Peyer's patch (tissue), 4 donors: ENCODE measurements around the gene PARL. TPM values are rescaled to one million over a fixed set of nuclear protein-coding genes. Genes with fewer than 3 reads are reported as not detected.

ENCODE experiments used
- DNase-seq, 3 donors: peaks; one replicate each; pipeline ENCODE4 v3.0.0-alpha.2; 2017 to 2019
- H3K27ac ChIP-seq, 4 donors: fragments of 200-600 bp; sonication (generic); one replicate each; pipeline ENCODE4 v1.5.1; 2016 to 2019
- H3K27me3 ChIP-seq, 2 donors: fragments of 200-600 bp; sonication (generic); one replicate each; pipeline ENCODE4 v1.5.1; 2019
- H3K36me3 ChIP-seq, 3 donors: fragments of 200-600 bp; sonication (generic); one replicate each; pipeline ENCODE4 v1.5.1; 2016 to 2019
- H3K4me1 ChIP-seq, 4 donors: fragments of 200-600 bp; sonication (generic); one replicate each; pipeline ENCODE4 v1.5.1; 2016 to 2019
- H3K4me3 ChIP-seq, 4 donors: fragments of 200-600 bp; sonication (generic); 1 replicate in 3 of 4; 2 replicates in 1 of 4; pipeline ENCODE4 v1.5.1; 2016 to 2019; ENCODE audit warnings: mild to moderate bottlenecking in 1 of 4
- H3K9me3 ChIP-seq, 4 donors: fragments of 200-600 bp; sonication (generic); one replicate each; pipeline ENCODE4 v1.5.1; 2016 to 2019; ENCODE audit warnings: mild to moderate bottlenecking in 1 of 4
- POLR2A ChIP-seq, 2 donors: fragments of 450-650 bp; IDR thresholded peaks; one replicate each; pipeline ENCODE4 v1.5.1; 2017; ENCODE audit warnings: antibody characterized with exemption in 2 of 2, mild to moderate bottlenecking in 2 of 2, moderate library complexity in 2 of 2
- total RNA-seq, 4 donors: library from RNA; depleted of rRNA; stranded (reverse); fragments of >200 nt; gene quantifications; one replicate each; pipeline ENCODE4 v1.1.0, GENCODE V29; 2016
- TF ChIP-seq, protein P1 (sequence below), 6 experiments: fragments of 450-650 bp in 4 of 6; fragments of 200-600 bp in 2 of 6; sonication (generic) in 1 of 6; IDR thresholded peaks; one replicate each; pipeline ENCODE4 v1.5.1; 2017 to 2019; ENCODE audit warnings: antibody characterized with exemption in 6 of 6, mild to moderate bottlenecking in 3 of 6, moderate library complexity in 1 of 6

PARL gene
- total RNA-seq, 4 donors from 2014 or later, result 22.3 to 69.9 (median 43.9) TPM

- H3K27me3 ChIP-seq, result no peaks in the 10 kb centered on the region
- H3K36me3 ChIP-seq, result peaks cover 0 to 17% (median 0%) of the 10 kb centered on the region in 3 donors
- no peak for TF ChIP-seq POLR2A (IDR thresholded peaks at IDR 0.05)
- TF ChIP-seq, protein P1, sequence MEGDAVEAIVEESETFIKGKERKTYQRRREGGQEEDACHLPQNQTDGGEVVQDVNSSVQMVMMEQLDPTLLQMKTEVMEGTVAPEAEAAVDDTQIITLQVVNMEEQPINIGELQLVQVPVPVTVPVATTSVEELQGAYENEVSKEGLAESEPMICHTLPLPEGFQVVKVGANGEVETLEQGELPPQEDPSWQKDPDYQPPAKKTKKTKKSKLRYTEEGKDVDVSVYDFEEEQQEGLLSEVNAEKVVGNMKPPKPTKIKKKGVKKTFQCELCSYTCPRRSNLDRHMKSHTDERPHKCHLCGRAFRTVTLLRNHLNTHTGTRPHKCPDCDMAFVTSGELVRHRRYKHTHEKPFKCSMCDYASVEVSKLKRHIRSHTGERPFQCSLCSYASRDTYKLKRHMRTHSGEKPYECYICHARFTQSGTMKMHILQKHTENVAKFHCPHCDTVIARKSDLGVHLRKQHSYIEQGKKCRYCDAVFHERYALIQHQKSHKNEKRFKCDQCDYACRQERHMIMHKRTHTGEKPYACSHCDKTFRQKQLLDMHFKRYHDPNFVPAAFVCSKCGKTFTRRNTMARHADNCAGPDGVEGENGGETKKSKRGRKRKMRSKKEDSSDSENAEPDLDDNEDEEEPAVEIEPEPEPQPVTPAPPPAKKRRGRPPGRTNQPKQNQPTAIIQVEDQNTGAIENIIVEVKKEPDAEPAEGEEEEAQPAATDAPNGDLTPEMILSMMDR (IDR thresholded peaks at IDR 0.05), result no peak
- H3K4me3 ChIP-seq, result no peak overlapping the region
- DNase-seq, result no peak
- H3K9me3 ChIP-seq, result no peaks in the 10 kb centered on the region
- H3K27ac ChIP-seq, result no peak overlapping the region
- no peaks in the 10 kb centered on the region for H3K4me1 ChIP-seq
Observed at GRCh38 chr3:183918178-183918577, 33.5 kb upstream of the PARL start.

GRCh38 chr3:183917776-183918175 lies 33.1 kb upstream of the PARL start:
- Histone ChIP-seq H3K27me3 (no peaks in the 10 kb centered on the region), H3K9me3 (no peaks in the 10 kb centered on the region), H3K4me1 (no peaks in the 10 kb centered on the region), H3K4me3 (no peak overlapping the region), H3K27ac (no peak overlapping the region), H3K36me3 (peaks cover 0 to 17% (median 0%) of the 10 kb centered on the region in 3 donors)
- no peak for DNase-seq
- TF ChIP-seq, protein P1 (IDR thresholded peaks at IDR 0.05), result no peak
- no peak for TF ChIP-seq POLR2A (IDR thresholded peaks at IDR 0.05)

DNA sequence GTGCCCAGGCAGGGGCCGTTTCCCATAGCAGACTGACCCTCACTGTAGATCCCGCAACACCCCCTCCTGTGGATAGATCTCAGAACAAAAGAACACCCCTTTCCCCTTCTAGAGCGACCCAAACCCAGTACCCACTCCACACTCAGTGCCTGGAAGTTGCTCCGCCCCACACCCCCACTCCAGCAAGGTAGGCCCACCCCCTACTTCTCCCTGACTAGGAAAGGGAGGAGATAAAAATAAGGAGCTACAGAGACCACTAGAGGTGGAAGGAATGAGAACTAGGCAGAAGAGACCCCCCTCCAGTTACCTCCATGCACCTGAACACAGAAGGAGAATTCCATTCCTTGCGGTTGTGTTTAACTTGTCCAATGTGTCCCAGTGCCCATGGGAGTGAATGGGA lies 30.2 kb upstream of the PARL start:
- H3K27ac ChIP-seq, result no peak overlapping the region

DNA sequence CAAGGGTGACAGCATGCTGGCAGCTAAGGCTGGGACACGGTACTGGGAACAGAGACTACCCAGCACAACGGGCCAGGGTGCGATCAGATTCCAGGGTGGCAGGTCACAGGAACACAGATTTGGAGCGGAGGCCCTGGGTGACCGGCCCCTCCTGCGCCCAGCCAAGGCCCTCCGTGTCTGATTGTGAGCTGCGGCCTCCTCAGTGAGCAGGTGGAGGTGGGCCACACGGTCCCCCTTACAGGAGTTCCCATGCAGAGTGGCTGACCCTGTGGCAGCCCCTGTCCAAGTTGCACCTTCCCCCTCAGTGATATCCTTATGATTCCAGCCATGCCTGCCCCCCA lies 28.9 kb upstream of the PARL start:
- no peaks in the 10 kb centered on the region for H3K27me3 ChIP-seq
- no peaks in the 10 kb centered on the region for H3K36me3 ChIP-seq
- no peak for TF ChIP-seq POLR2A (IDR thresholded peaks at IDR 0.05)
- TF ChIP-seq, protein P1 (IDR thresholded peaks at IDR 0.05), result no peak
- no peaks in the 10 kb centered on the region for H3K9me3 ChIP-seq
- H3K4me1 ChIP-seq, result no peaks in the 10 kb centered on the region
- H3K4me3 ChIP-seq, result no peak overlapping the region
- H3K27ac ChIP-seq, result no peak overlapping the region
- no peak for DNase-seq

More for the DNA sequence above, 30.2 kb upstream of the PARL start:
- H3K4me1 ChIP-seq, result no peaks in the 10 kb centered on the region
- no peaks in the 10 kb centered on the region for H3K9me3 ChIP-seq
- no peaks in the 10 kb centered on the region for H3K27me3 ChIP-seq
- no peak overlapping the region for H3K4me3 ChIP-seq
- peaks cover 0 to under 1% (median 0%) of the 10 kb centered on the region in 3 donors for H3K36me3 ChIP-seq
- TF ChIP-seq POLR2A (IDR thresholded peaks at IDR 0.05), result no peak
- TF ChIP-seq, protein P1 (IDR thresholded peaks at IDR 0.05), result no peak
- no peak for DNase-seq

- Histone ChIP-seq H3K9me3 (no peaks in the 10 kb centered on the region), H3K27me3 (no peaks in the 10 kb centered on the region), H3K4me1 (no peaks in the 10 kb centered on the region), H3K36me3 (no peaks in the 10 kb centered on the region), H3K27ac (no peak overlapping the region), H3K4me3 (no peak overlapping the region)
- DNase-seq, result no peak
- TF ChIP-seq, protein P1 (IDR thresholded peaks at IDR 0.05), result no peak
- no peak for TF ChIP-seq POLR2A (IDR thresholded peaks at IDR 0.05)
Observed at GRCh38 chr3:183912895-183913579, 28.4 kb upstream of the PARL start.
